ENCODE results near the gene NUTF2.
"Not testable (repeated sequence)": the region's sequence is repeated elsewhere in the genome, so short reads cannot be mapped to it uniquely, and the experiment has no call there.

The NUTF2 gene

DNA sequence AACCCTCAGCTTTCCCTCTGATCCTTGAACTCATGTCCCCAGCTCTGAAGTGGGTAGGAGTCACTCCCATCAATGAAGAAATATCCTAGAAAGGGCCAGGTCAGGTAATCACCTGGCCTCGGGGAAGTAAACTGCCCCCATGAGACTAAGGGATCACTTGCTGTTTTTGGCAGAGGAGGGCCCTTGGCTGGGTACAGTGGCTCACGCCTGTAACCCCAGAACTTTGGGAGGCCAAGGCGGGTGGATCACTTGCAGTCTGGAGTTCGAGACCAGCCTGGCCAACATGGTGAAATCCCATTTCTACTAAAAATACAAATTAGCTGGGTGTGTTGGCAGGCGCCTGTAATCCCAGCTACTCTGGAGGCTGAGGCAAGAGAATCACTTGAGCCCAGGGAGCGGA lies 17.3 kb downstream of the NUTF2 start:
- not testable (repeated sequence) for DNase-seq (ENCODE audit: low read depth)

DNA sequence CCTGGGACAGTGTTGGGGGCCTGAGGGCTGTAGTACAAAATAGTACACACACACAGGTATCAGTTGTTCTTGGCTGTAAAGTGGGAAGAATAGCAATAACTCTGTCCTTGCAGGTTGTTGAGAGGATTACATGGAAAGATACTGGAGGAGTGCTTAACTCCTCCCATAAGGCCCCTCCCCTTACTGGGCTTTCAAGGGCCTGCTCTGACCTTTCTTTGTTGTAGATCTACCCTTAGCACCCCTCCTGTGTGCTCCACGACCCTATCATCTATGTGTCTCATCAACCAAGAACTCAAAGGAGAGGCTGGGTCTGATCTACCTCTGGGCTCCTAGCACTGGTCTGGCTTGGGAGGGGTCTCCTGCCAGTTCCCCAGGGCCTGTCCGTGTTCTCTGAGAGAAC lies 17.9 kb downstream of the NUTF2 start:
- DNase-seq (ENCODE audit: low read depth): no peak

GRCh38 chr16:67865318-67865717 lies 18.6 kb downstream of the NUTF2 start:
- DNase-seq (ENCODE audit: low read depth): no peak

GRCh38 chr16:67868290-67868689 lies 21.6 kb downstream of the NUTF2 start:
- no peak for DNase-seq (ENCODE audit: low read depth)

- no peak for DNase-seq (ENCODE audit: low read depth)
Observed at GRCh38 chr16:67869653-67870052, 22.9 kb downstream of the NUTF2 start.

- DNase-seq (ENCODE audit: low read depth): no peak
Observed at GRCh38 chr16:67871256-67871655, 24.5 kb downstream of the NUTF2 start.

DNA sequence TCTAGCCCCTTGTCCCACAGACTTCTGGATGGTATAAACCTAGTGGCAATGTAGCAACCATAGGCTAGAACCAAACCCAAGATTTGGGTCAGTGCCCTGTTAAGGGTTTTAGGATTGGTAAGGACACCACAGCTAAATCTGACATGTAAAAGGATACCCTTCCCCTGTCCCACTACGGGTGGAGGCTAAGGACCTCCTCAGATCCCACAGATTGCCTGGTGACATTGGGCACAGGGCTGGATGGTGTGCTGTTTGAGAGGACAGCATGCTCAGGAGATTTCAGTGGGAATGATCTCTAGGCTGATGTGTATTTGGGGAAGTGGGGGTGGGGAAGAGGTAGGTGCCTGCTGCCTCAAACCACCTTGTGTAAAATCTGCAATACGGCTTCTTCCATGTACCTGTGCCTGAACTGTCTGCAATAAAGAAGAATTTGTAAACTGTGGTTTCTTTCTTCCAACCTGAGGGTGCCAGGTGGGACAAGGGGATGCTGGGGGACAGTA lies 25.4 kb downstream of the NUTF2 start:
- no peak for DNase-seq (ENCODE audit: low read depth)

GRCh38 chr16:67872631-67873434 lies 26.1 kb downstream of the NUTF2 start, which contains the start of gene EDC4:
EDC4 (plus strand) TSS chr16:67873052; CDS start chr16:67873262, 210 bp downstream.
- peak; percentile 82 for DNase-seq (ENCODE audit: low read depth)

DNA sequence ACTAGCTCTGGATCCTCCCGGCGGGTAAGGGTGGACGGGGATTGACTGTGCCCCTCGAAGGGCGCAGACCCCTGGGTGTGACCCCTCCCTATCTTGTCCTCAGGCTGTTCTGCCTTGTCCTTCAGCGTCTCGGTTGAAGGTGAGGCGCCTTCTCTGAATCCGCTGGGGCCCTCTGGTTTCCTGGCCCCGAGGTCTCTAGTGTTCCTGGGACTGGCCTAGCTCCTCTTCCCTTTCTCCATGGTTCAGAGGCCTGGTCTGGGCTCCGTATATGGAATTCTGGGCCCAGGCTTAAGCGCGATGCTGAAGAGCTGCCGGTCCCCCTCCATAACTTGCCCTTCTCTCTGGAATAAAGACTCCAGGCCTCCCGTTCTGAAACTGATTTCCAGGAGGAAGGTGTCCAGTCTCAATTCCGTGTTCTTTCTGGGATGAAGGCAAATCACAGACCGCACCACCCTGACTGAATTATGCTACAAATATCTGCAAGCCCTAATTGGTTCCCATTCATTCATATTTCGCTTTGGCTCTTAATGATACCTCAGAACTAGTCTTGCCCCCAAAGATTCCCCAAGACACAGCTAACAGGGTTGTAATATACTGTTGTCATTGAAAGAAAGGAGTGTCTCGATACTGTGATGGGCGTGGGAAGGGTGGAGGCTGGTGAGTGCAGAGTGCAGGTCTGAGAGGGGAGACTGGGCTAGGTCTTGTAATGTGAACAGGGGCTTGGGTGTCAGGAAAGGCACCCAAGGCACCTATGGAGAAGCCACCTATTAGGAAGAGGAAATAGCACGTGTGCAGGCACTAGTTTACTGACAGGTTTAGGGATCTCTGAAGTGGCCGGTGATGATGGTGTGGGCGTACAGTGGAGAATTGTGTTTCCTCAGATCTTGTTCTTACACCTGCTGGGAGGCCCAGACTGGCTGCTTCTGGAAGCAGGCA lies 27.0 kb downstream of the NUTF2 start:
- no peak for DNase-seq (ENCODE audit: low read depth)

DNA sequence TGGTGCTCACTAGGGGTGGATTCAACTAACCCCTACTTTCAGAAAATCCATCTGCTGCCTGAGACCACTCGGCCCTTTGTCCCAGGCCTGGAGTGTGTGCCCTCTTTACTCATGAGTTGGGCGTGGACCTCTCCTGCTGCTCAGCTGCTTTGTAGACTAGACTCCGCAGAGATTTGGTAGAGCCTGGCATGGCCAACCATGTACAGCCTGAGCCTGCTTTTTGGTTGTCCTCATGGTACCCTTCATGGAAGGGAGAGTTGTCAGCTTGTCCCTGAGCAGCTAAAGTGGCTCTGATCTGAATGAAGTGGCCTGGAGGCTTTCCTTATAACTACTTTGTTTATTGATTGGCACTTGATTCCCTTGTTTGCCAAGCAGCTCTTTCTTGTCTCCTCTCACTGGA lies 27.6 kb downstream of the NUTF2 start:
- DNase-seq (ENCODE audit: low read depth): no peak

DNA sequence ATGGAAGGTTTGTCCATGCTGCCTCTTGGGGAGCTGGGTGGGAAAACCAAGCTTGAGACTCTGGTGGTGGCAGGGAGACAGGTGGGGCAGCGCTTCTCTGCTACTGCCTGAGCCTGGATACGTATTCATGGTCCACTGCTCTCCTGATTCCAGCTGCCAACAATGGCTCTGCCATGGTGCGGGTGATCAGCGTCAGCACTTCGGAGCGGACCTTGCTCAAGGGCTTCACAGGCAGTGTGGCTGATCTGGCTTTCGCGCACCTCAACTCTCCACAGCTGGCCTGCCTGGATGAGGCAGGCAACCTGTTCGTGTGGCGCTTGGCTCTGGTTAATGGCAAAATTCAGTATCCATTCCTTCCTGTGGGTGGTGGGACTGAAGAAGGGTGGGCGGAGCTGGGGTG lies 30.3 kb downstream of the NUTF2 start:
- no peak for DNase-seq (ENCODE audit: low read depth)

DNA sequence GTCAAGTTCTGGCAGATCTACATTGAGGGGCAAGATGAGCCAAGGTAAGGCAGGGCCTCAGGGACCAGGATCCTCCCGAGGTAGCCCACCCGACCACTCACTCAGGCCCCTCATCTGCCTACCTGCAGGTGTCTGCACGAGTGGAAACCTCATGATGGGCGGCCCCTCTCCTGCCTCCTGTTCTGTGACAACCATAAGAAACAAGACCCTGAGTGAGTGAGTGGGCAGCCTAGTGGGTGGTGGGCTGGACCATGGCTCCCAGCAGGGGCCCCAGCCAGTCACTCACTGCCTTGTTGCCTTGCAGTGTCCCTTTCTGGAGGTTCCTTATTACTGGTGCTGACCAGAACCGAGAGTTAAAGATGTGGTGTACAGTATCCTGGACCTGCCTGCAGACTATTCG lies 31.5 kb downstream of the NUTF2 start:
- no peak for DNase-seq (ENCODE audit: low read depth)

GRCh38 chr16:67878846-67879245 lies 32.1 kb downstream of the NUTF2 start:
- no peak for DNase-seq (ENCODE audit: low read depth)

DNA sequence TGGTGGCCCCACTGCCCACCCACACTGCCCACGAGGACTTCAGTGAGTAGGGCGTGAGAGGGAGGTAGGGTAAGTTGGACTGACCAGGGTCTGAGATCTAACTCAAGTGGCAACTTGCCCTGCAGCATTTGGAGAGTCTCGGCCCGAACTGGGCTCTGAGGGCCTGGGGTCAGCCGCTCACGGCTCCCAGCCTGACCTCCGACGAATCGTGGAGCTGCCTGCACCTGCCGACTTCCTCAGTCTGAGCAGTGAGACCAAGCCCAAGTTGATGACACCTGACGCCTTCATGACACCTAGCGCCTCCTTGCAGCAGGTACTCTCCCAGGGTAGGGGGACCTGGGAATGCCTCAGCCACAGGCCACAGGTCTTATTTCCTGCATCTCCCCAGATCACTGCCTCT lies 32.7 kb downstream of the NUTF2 start:
- no peak for DNase-seq (ENCODE audit: low read depth)

DNA sequence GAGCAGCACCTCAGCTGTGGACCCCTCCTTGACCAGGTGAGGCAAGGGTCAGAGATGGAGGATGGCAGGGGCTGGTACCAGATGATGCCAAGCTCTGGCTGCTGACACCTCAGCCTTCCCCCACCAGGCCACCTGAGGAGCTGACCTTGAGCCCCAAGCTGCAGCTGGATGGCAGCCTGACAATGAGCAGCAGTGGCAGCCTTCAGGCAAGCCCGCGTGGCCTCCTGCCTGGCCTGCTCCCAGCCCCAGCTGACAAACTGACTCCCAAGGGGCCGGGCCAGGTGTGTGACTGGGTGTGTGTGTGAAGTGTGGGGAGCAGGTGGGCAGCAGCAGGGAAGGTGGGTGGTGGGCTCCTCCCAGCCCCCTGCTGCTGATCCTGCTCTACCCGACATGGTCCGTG lies 33.2 kb downstream of the NUTF2 start:
- no peak for DNase-seq (ENCODE audit: low read depth)

- no peak for DNase-seq (ENCODE audit: low read depth)
Observed at GRCh38 chr16:67880584-67880983, 33.9 kb downstream of the NUTF2 start.

DNA sequence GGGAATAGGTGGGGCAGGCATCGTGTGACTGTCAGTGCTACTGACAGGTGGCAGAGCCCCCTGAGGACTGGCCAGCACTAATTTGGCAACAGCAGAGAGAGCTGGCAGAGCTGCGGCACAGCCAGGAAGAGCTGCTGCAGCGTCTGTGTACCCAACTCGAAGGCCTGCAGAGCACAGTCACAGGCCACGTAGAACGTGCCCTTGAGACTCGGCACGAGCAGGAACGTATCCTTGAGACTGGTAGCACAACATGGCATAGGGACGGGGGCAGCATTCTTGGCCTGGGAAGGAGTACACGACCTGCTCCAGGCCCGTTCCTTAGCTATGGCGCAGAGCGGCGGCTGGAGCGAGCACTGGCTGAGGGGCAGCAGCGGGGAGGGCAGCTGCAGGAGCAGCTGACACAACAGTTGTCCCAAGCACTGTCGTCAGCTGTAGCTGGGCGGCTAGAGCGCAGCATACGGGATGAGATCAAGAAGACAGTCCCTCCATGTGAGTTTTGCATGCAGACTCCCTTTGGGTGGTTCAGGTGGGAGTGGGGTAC lies 35.0 kb downstream of the NUTF2 start:
- no peak for DNase-seq (ENCODE audit: low read depth)

DNA sequence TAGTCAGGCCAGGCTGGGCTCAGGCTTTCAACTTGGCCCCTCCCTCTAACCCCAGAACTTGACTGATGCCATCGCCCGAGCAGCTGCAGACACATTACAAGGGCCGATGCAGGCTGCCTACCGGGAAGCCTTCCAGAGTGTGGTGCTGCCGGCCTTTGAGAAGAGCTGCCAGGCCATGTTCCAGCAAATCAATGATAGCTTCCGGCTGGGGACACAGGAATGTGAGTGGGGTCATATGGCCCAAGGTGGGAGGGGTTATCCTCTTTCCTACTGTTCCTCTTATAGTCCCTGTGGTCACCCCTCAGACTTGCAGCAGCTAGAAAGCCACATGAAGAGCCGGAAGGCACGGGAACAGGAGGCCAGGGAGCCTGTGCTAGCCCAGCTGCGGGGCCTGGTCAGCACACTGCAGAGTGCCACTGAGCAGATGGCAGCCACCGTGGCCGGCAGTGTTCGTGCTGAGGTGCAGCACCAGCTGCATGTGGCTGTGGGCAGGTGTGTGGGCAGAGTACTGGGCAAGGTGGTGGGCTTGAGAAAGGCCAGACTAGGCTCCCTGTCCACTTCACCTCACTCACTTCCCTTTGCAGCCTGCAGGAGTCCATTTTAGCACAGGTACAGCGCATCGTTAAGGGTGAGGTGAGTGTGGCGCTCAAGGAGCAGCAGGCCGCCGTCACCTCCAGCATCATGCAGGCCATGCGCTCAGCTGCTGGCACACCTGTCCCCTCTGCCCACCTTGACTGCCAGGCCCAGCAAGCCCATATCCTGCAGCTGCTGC lies 35.8 kb downstream of the NUTF2 start:
- no peak for DNase-seq (ENCODE audit: low read depth)

DNA sequence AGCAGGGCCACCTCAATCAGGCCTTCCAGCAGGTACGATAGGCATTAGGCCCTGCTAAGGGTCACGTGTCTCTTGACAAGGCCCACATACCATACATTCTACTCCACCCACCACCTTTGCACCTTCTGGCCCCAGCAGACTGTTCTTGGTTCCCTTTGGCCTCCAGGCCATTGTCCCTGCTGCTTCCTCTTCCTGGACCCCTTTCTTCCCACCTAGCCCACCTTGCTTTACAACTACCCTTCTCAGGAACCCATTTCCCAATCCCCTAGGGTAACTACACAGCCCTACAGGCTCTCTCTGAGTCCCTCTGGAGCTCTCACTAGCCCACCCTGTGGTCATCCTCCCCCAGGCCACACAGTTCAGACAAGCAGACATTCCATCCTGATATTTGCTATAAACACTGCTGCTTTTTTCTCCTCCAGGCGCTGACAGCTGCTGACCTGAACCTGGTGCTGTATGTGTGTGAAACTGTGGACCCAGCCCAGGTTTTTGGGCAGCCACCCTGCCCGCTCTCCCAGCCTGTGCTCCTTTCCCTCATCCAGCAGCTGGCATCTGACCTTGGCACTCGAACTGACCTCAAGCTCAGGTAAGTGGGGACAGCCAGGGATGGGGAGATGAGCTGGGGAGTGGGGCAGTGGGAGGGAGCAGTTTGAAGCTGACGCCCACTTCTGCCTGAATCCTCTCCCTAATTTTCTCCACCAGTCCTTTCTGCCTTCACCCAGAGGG lies 36.6 kb downstream of the NUTF2 start:
- no peak for DNase-seq (ENCODE audit: low read depth)

- peak; percentile 67 for DNase-seq (ENCODE audit: low read depth)
Observed at GRCh38 chr16:67883872-67884261, 37.1 kb downstream of the NUTF2 start.

DNA sequence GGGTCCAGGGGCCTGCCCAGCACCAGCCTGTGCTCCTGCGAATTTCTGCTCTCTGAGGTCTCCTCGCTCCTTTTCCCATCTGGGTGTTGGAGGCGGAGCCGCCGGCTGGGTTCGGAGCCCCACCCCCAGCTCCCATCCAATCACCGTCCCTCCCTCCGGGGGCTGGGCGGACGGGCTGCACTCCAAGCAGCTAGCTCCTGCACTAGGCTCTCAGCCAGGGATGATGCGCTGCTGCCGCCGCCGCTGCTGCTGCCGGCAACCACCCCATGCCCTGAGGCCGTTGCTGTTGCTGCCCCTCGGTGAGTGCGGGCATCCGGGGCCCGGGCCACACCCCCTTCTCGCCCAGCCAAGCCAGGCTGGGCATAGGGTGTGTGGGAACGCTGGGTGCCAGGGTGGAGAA lies 38.0 kb downstream of the NUTF2 start, which contains the start of gene NRN1L:
NRN1L (plus strand) TSS at position 202 of the 400 bp plus-strand sequence; CDS start at position 221, 19 bp downstream.
- no peak for DNase-seq (ENCODE audit: low read depth)

Measured in activated T-helper 9 cell treated with anti-CD3 and anti-CD28 coated beads, Interleukin-2, amount 50 U/mL, for 16 hours (primary cell).